RPMI7951 (cell line): Measurements from ENCODE around the gene RAB35. TPM values are rescaled to one million over a fixed set of nuclear protein-coding genes. Genes with fewer than 3 reads are reported as not detected.

Experiments
- DNase-seq: peaks from one replicate; pipeline ENCODE4 v3.0.0-alpha.2; 2012; ENCODE audit warnings: low read depth
- total RNA-seq: library from RNA; depleted of rRNA; stranded (reverse); fragments of >200 nt; shearing (Covaris generic); gene quantifications from 2 replicates; pipeline ENCODE4 v1.2.3, GENCODE V29; 2014

RAB35 gene
- total RNA-seq, 1 experiment from 2014 or later, result 16.8 TPM

GRCh38 chr12:120103371-120103770 lies 13.2 kb downstream of the RAB35 start:
- DNase-seq, result no peak

GRCh38 chr12:120103044-120103338 lies 13.6 kb downstream of the RAB35 start:
- no peak for DNase-seq

- DNase-seq, result no peak
Observed at GRCh38 chr12:120102189-120103043, 14.1 kb downstream of the RAB35 start.

- no peak for DNase-seq
Observed at GRCh38 chr12:120101617-120102016, 14.9 kb downstream of the RAB35 start.

GRCh38 chr12:120101182-120101581 lies 15.4 kb downstream of the RAB35 start:
- DNase-seq, result no peak

- DNase-seq, result no peak
Observed at GRCh38 chr12:120100630-120101029, 15.9 kb downstream of the RAB35 start.

- no peak for DNase-seq
Observed at GRCh38 chr12:120099738-120100137, 16.8 kb downstream of the RAB35 start.

GRCh38 chr12:120098756-120099470 lies 17.6 kb downstream of the RAB35 start:
- no peak for DNase-seq

GRCh38 chr12:120096671-120097202 lies 19.8 kb downstream of the RAB35 start:
- DNase-seq, result no peak

- DNase-seq, result no peak
Observed at GRCh38 chr12:120095736-120096135, 20.8 kb downstream of the RAB35 start.

GRCh38 chr12:120095331-120095730 lies 21.2 kb downstream of the RAB35 start:
- no peak for DNase-seq

- DNase-seq, result no peak
Observed at GRCh38 chr12:120094485-120094884, 22.1 kb downstream of the RAB35 start.

- DNase-seq, result no peak
Observed at GRCh38 chr12:120093592-120094355, 22.8 kb downstream of the RAB35 start.

- DNase-seq, result no peak
Observed at GRCh38 chr12:120093336-120093591, 23.3 kb downstream of the RAB35 start.

GRCh38 chr12:120092551-120093335 lies 23.8 kb downstream of the RAB35 start:
- no peak for DNase-seq

GRCh38 chr12:120091371-120092090 lies 25.0 kb downstream of the RAB35 start:
- DNase-seq, result no peak

GRCh38 chr12:120090626-120091295 lies 25.8 kb downstream of the RAB35 start:
- no peak for DNase-seq

GRCh38 chr12:120090206-120090605 lies 26.3 kb downstream of the RAB35 start:
- DNase-seq, result no peak

- DNase-seq, result no peak
Observed at GRCh38 chr12:120089796-120090195, 26.8 kb downstream of the RAB35 start.

GRCh38 chr12:120089105-120089504 lies 27.4 kb downstream of the RAB35 start:
- no peak for DNase-seq
